Loucy (cell line): ENCODE measurements around the gene RCAN3.

Source experiments
- H2AFZ ChIP-seq: fragments of 200-600 bp; sonication (generic); 2 replicates; pipeline ENCODE4 v1.6.0; 2016; ENCODE audit warnings: antibody characterized with exemption, mild to moderate bottlenecking, low read length, moderate library complexity
- H3F3A ChIP-seq: fragments of 200-600 bp; 2 replicates; pipeline ENCODE4 v1.6.0; 2016; ENCODE audit warnings: antibody characterized with exemption, low read depth, mild to moderate bottlenecking
- H3K27me3 ChIP-seq: fragments of 200-600 bp; sonication (generic); 2 replicates; pipeline ENCODE4 v1.6.1; 2014; ENCODE audit warnings: low read length, mild to moderate bottlenecking; ENCODE audit not compliant: insufficient read depth, poor library complexity, severe bottlenecking
- H3K36me3 ChIP-seq: fragments of 200-600 bp; sonication (generic); 2 replicates; pipeline ENCODE4 v1.6.1; 2016; ENCODE audit warnings: low read length; ENCODE audit not compliant: insufficient read depth
- H3K4me1 ChIP-seq: fragments of 200-600 bp; sonication (generic); 2 replicates; pipeline ENCODE4 v1.5.1; 2014; ENCODE audit warnings: low read length, mild to moderate bottlenecking; ENCODE audit not compliant: insufficient read depth, poor library complexity, severe bottlenecking
- H3K4me2 ChIP-seq: fragments of 200-600 bp; sonication (generic); 2 replicates; pipeline ENCODE4 v1.6.0; 2014; ENCODE audit warnings: antibody characterized with exemption, low read length, low read depth, mild to moderate bottlenecking; ENCODE audit not compliant: poor library complexity, severe bottlenecking
- H3K4me3 ChIP-seq: fragments of 200-600 bp; sonication (generic); 2 replicates; pipeline ENCODE4 v1.5.1; 2014; ENCODE audit warnings: low read length, mild to moderate bottlenecking, mixed read lengths; ENCODE audit not compliant: poor library complexity, severe bottlenecking
- H3K79me2 ChIP-seq: fragments of 200-600 bp; sonication (generic); 2 replicates; pipeline ENCODE4 v1.6.1; 2014; ENCODE audit warnings: low read length; ENCODE audit not compliant: insufficient read depth
- H3K9ac ChIP-seq: fragments of 200-600 bp; sonication (generic); 2 replicates; pipeline ENCODE4 v1.6.0; 2014; ENCODE audit warnings: mild to moderate bottlenecking, low read depth, low read length, moderate library complexity; ENCODE audit not compliant: poor library complexity, severe bottlenecking
- H3K9me2 ChIP-seq: fragments of 200-600 bp; sonication (generic); replicated peaks from 2 replicates; pipeline ENCODE4 v1.6.1; 2016; ENCODE audit warnings: low read depth, low read length, mixed read lengths
- H3K9me3 ChIP-seq: fragments of 200-600 bp; sonication (generic); 2 replicates; pipeline ENCODE4 v1.6.1; 2014; ENCODE audit warnings: mild to moderate bottlenecking, antibody characterized with exemption, low read length, low read depth; ENCODE audit not compliant: insufficient read depth
- H4K20me1 ChIP-seq: fragments of 200-600 bp; sonication (generic); 2 replicates; pipeline ENCODE4 v1.6.0; 2014; ENCODE audit warnings: antibody characterized with exemption, low read length, mild to moderate bottlenecking; ENCODE audit not compliant: insufficient read depth, poor library complexity, severe bottlenecking
- EZH2phosphoT487 ChIP-seq: fragments of 200-600 bp; IDR thresholded peaks from 2 replicates; pipeline ENCODE4 v1.6.1; 2018; ENCODE audit warnings: antibody characterized with exemption, mild to moderate bottlenecking, moderate library complexity, borderline replicate concordance
- TF ChIP-seq, protein P1 (sequence below): fragments of 200-600 bp; sonication (generic); conservative IDR thresholded peaks from 2 replicates; pipeline ENCODE4 v1.5.1; 2014; ENCODE audit warnings: mild to moderate bottlenecking, antibody characterized with exemption, low read length

The RCAN3 gene

DNA sequence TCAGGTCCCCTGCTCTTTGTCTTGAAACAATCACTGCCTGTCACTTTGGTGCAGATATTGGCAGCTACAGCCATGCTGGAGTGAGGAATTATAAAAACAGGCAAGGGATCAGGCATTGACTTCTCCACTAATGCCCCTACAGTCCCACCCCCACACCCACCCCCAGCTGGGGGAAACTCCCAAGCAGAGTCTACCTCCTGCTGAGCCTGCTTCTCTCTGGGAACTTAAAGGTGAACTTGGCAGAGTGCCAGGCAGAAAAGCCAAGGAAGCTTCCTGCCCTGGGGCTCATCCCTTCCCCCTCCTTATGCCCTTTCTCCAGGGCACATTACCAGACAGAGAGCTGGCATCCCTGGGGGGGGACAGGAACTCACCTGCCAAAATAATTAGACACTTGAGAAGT, 60.0 kb downstream of the RCAN3 start:
- no peak overlapping the region for H3K4me2 ChIP-seq

DNA sequence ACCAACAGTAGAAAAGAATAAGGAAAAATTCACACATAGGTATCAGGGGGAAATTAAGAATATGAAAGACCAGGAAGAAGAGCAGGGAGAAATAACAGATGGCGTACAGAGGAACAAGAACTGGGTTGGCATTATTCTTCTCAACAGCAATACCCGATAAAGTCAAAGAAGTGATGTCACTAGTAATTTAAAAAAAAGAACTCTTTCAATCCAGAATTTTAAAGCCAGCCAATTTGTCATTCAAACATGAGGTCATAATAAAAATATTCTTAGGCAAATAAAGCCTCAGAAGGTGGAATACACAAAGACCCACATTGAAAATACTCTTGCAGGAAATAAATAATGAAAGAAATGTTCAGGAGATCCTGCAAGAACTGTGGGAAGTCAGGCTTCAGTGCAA, 62.1 kb downstream of the RCAN3 start:
- no peak overlapping the region for H2AFZ ChIP-seq
- H3K9me2 ChIP-seq = no peaks in the 10 kb centered on the region
- H3K9me3 ChIP-seq = no peaks in the 10 kb centered on the region
- no peaks in the 10 kb centered on the region for H3K27me3 ChIP-seq
- no peak overlapping the region for H3K4me2 ChIP-seq
- H3K79me2 ChIP-seq = no peaks in the 10 kb centered on the region
- TF ChIP-seq, protein P1, sequence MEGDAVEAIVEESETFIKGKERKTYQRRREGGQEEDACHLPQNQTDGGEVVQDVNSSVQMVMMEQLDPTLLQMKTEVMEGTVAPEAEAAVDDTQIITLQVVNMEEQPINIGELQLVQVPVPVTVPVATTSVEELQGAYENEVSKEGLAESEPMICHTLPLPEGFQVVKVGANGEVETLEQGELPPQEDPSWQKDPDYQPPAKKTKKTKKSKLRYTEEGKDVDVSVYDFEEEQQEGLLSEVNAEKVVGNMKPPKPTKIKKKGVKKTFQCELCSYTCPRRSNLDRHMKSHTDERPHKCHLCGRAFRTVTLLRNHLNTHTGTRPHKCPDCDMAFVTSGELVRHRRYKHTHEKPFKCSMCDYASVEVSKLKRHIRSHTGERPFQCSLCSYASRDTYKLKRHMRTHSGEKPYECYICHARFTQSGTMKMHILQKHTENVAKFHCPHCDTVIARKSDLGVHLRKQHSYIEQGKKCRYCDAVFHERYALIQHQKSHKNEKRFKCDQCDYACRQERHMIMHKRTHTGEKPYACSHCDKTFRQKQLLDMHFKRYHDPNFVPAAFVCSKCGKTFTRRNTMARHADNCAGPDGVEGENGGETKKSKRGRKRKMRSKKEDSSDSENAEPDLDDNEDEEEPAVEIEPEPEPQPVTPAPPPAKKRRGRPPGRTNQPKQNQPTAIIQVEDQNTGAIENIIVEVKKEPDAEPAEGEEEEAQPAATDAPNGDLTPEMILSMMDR = no peak
- no peak for TF ChIP-seq EZH2phosphoT487
- no peaks in the 10 kb centered on the region for H3F3A ChIP-seq
- no peak overlapping the region for H3K4me3 ChIP-seq
- H3K36me3 ChIP-seq = no peaks in the 10 kb centered on the region
- H3K4me1 ChIP-seq = peaks cover 10% of the 10 kb centered on the region
- H4K20me1 ChIP-seq = no peaks in the 10 kb centered on the region
- H3K9ac ChIP-seq = no peak overlapping the region

More for the DNA sequence above, 60.0 kb downstream of the RCAN3 start:
- no peaks in the 10 kb centered on the region for H3K9me2 ChIP-seq
- H2AFZ ChIP-seq = no peak overlapping the region
- H3K36me3 ChIP-seq = no peaks in the 10 kb centered on the region
- no peak for TF ChIP-seq EZH2phosphoT487
- TF ChIP-seq, protein P1 = no peak
- no peaks in the 10 kb centered on the region for H3K9me3 ChIP-seq
- H3K9ac ChIP-seq = no peak overlapping the region
- no peaks in the 10 kb centered on the region for H3K79me2 ChIP-seq
- no peaks in the 10 kb centered on the region for H4K20me1 ChIP-seq
- no peaks in the 10 kb centered on the region for H3K27me3 ChIP-seq
- H3K4me3 ChIP-seq = no peak overlapping the region
- peaks cover 25% of the 10 kb centered on the region for H3K4me1 ChIP-seq
- no peaks in the 10 kb centered on the region for H3F3A ChIP-seq

DNA sequence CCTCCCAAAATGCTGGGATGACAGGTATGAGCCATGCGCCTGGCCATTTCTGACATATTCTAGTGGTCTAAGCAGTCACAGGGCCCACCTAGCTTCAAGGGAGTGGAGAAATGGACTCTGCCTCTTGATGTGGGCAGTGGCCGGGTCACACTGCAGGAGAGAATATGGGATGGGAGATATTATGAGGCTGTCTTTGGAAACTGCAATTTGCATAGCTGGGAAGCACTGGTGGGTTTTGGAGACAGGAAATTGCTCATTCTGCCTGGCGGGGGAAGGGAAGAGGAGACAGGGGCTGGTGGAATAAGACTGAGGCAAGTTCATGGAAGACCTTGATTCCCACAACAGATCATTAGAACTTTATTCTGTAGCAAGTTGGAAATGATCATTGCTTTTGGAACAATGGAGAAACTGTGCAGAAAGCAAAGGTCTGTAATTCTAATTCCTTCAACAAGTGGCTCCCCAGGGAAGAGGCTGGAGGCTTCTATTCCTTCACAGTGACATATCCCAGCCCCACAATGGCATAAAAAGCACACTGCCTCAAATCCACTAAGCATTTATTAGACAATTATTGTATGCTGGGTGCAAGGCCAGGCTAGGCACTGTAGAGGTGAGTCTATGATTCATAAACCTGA, 63.7 kb downstream of the RCAN3 start:
- no peak overlapping the region for H3K9ac ChIP-seq
- H4K20me1 ChIP-seq = no peaks in the 10 kb centered on the region
- no peak overlapping the region for H2AFZ ChIP-seq
- no peaks in the 10 kb centered on the region for H3K9me2 ChIP-seq
- H3K4me1 ChIP-seq = peaks cover 10% of the 10 kb centered on the region
- H3F3A ChIP-seq = no peaks in the 10 kb centered on the region
- H3K27me3 ChIP-seq = no peaks in the 10 kb centered on the region
- no peaks in the 10 kb centered on the region for H3K36me3 ChIP-seq
- H3K79me2 ChIP-seq = no peaks in the 10 kb centered on the region
- H3K4me2 ChIP-seq = no peak overlapping the region
- TF ChIP-seq, protein P1 = no peak
- no peaks in the 10 kb centered on the region for H3K9me3 ChIP-seq
- H3K4me3 ChIP-seq = no peak overlapping the region
